A549 (cell line): ENCODE measurements around the gene SEMA4D. TPM values are rescaled to one million over a fixed set of nuclear protein-coding genes. Genes with fewer than 3 reads are reported as not detected.

Source experiments
- ATAC-seq, 2 experiments: fragments of 200-7000 bp in 1 of 2; fragments of >200 bp in 1 of 2; cut with Nextera tagmentation in 1 of 2; cut with Tn5 transposase in 1 of 2; 3 replicates each; pipeline versions ENCODE4 v1.8.0 to v1.9.1; 2018 to 2020; ENCODE audit warnings: mild to moderate bottlenecking in 1 of 2, moderate library complexity in 1 of 2
- CTCF ChIA-PET: fragments of 300-600 bp; sonication (Branson Sonifier 250); formaldehyde crosslinking; extraction: SDS; loops from one replicate; lab custom pipeline; 2021; ENCODE audit warnings: antibody characterized with exemption, inconsistent platforms; lab: Yijun Ruan, JAX
- POLR2A ChIA-PET: fragments of 350-600 bp; formaldehyde crosslinking; extraction: SDS; loops from one replicate; lab custom pipeline; 2021; ENCODE audit warnings: antibody characterized with exemption, inconsistent platforms; lab: Yijun Ruan, JAX
- DNase-seq, 2 experiments: peaks; one replicate each; pipeline versions ENCODE4 v3.0.0 to v3.0.0-alpha.2; 2011 to 2016; ENCODE audit warnings: low read depth in 1 of 2, low spot score in 1 of 2
- FAIRE-seq: peaks from 2 replicates; lab custom pipeline; 2011; peaks lifted over from hg19 to GRCh38; lab: Jason Lieb, UNC
- H3K27ac ChIP-seq, 2 experiments: fragments of >200 bp; sonication (Bioruptor Twin); formaldehyde crosslinking; 3 replicates each; pipeline ENCODE4 v1.5.1; 2016 to 2017
- H3K4me1 ChIP-seq: fragments of >200 bp; sonication (Bioruptor Twin); formaldehyde crosslinking; 3 replicates; pipeline ENCODE4 v1.6.1; 2016
- H3K4me2 ChIP-seq: fragments of >200 bp; sonication (Bioruptor Twin); formaldehyde crosslinking; 3 replicates; pipeline ENCODE4 v1.6.1; 2016
- H3K4me3 ChIP-seq: fragments of >200 bp; sonication (Bioruptor Twin); formaldehyde crosslinking; 3 replicates; pipeline ENCODE4 v1.5.1; 2016
- H3K9me3 ChIP-seq: fragments of >200 bp; sonication (Bioruptor Twin); formaldehyde crosslinking; 3 replicates; pipeline ENCODE4 v1.6.1; 2016
- BCL3 ChIP-seq: fragments of >200 bp; sonication (Bioruptor Twin); formaldehyde crosslinking; IDR thresholded peaks from 3 replicates; pipeline ENCODE4 v1.6.1; 2016
- BHLHE40 ChIP-seq: IDR thresholded peaks from 2 replicates; pipeline ENCODE4 v1.6.1; 2012; ENCODE audit warnings: low read depth, low read length, inconsistent platforms
- CBX8 ChIP-seq: fragments of 200-600 bp; sonication (generic); IDR thresholded peaks from 2 replicates; pipeline ENCODE4 v1.6.1; 2016
- CHD4 ChIP-seq: fragments of 200-600 bp; sonication (generic); IDR thresholded peaks from 2 replicates; pipeline ENCODE4 v1.6.1; 2016; ENCODE audit warnings: antibody characterized with exemption, mild to moderate bottlenecking, borderline replicate concordance
- EHF ChIP-seq: fragments of 250-450 bp; sonication (Bioruptor Pico); IDR thresholded peaks from 2 replicates; pipeline ENCODE4 v1.5.0; 2020; ENCODE audit warnings: mild to moderate bottlenecking
- FOSL2 ChIP-seq, 2 experiments: fragments of 450-650 bp in 1 of 2; fragments of >200 bp in 1 of 2; sonication (Bioruptor Twin) in 1 of 2; formaldehyde crosslinking; IDR thresholded peaks; 2 replicates each; pipeline versions ENCODE4 v1.5.0 to v1.6.1; 2016 to 2020; ENCODE audit warnings: mild to moderate bottlenecking in 1 of 2, moderate library complexity in 1 of 2
- HDAC2 ChIP-seq: fragments of 200-600 bp; sonication (generic); IDR thresholded peaks from 2 replicates; pipeline ENCODE4 v1.6.1; 2016
- HES2 ChIP-seq: fragments of >200 bp; sonication (Bioruptor Twin); formaldehyde crosslinking; IDR thresholded peaks from 2 replicates; pipeline ENCODE4 v1.6.1; 2016
- HOXA7 ChIP-seq: fragments of 250-450 bp; sonication (Bioruptor Pico); IDR thresholded peaks from 2 replicates; pipeline ENCODE4 v1.5.0; 2020; ENCODE audit warnings: mild to moderate bottlenecking, moderate library complexity
- MAZ ChIP-seq: fragments of 150-350 bp; IDR thresholded peaks from 2 replicates; pipeline ENCODE4 v1.6.1; 2014; ENCODE audit warnings: antibody characterized with exemption, low read depth, low read length, borderline replicate concordance
- MYC ChIP-seq: IDR thresholded peaks from 2 replicates; pipeline ENCODE4 v1.6.1; 2012; ENCODE audit warnings: mild to moderate bottlenecking, inconsistent platforms, low read length, improper control_type of control experiment, borderline replicate concordance
- NPAS2 ChIP-seq: fragments of 250-450 bp; sonication (Bioruptor Pico); IDR thresholded peaks from 2 replicates; pipeline ENCODE4 v1.8.0; 2022; ENCODE audit warnings: mild to moderate bottlenecking, moderate library complexity, borderline replicate concordance
- PHF8 ChIP-seq: fragments of 200-600 bp; sonication (generic); IDR thresholded peaks from 2 replicates; pipeline ENCODE4 v1.6.1; 2016; ENCODE audit warnings: low read depth, mild to moderate bottlenecking, antibody characterized with exemption, moderate library complexity, borderline replicate concordance
- POLR2A ChIP-seq: IDR thresholded peaks from 2 replicates; pipeline ENCODE4 v1.6.1; 2012; ENCODE audit warnings: mild to moderate bottlenecking, low read length
- POLR2AphosphoS2 ChIP-seq: conservative IDR thresholded peaks from 2 replicates; pipeline ENCODE4 v1.6.1; 2012; ENCODE audit warnings: low read length, improper control_type of control experiment, inconsistent platforms
- RARB ChIP-seq: fragments of 250-450 bp; sonication (Bioruptor Pico); IDR thresholded peaks from 2 replicates; pipeline ENCODE4 v1.8.0; 2021; ENCODE audit warnings: mild to moderate bottlenecking, moderate library complexity
- RCOR1 ChIP-seq: fragments of 150-350 bp; IDR thresholded peaks from 2 replicates; pipeline ENCODE4 v1.6.1; 2014; ENCODE audit warnings: antibody characterized with exemption, low read length, low read depth
- SMC3 ChIP-seq: fragments of >200 bp; sonication (Bioruptor Twin); formaldehyde crosslinking; IDR thresholded peaks from 3 replicates; pipeline ENCODE4 v1.6.1; 2018; ENCODE audit warnings: inconsistent platforms
- ZC3H11A ChIP-seq: fragments of 450-650 bp; IDR thresholded peaks from 2 replicates; pipeline ENCODE4 v1.6.1; 2014; ENCODE audit warnings: antibody characterized with exemption, mild to moderate bottlenecking
- ZSCAN20 ChIP-seq: fragments of 250-450 bp; sonication (Bioruptor Pico); IDR thresholded peaks from 2 replicates; pipeline ENCODE4 v1.8.0; 2022; ENCODE audit warnings: mild to moderate bottlenecking, moderate library complexity
- WGBS: methylation state at CpG from one replicate; pipeline ENCODE4 v1.1.6; 2017; ENCODE audit errors: missing lambda C conversion rate; 5-methylcytosine and 5-hydroxymethylcytosine counted together
- polyA minus RNA-seq: library from RNA; depleted of rRNA, polyadenylated mRNA; stranded (reverse); fragments of >200 nt; gene quantifications from 2 replicates; pipeline ENCODE4 v1.2.3, GENCODE V29; 2011; rRNA and poly(A)+ RNA removed
- polyA plus RNA-seq, 4 experiments: library from polyadenylated mRNA; depleted of rRNA in 3 of 4; stranded (reverse); fragments of >200 nt; fragmentation: RNase III in 1 of 4; extraction: RNeasy Plus Mini Kit Qiagen cat#74134 plus additional on column Dnase treatment in 1 of 4; gene quantifications; 2 replicates in 3 of 4; 3 replicates in 1 of 4; pipeline ENCODE4 v1.2.3, GENCODE V29; 2011 to 2017
- TF ChIP-seq, protein P1 (sequence below): IDR thresholded peaks from 2 replicates; pipeline ENCODE4 v1.6.1; 2012
- TF ChIP-seq, protein P2 (sequence below): fragments of 250-450 bp; sonication (Bioruptor Pico); IDR thresholded peaks from 2 replicates; pipeline ENCODE4 v1.5.0; 2021; ENCODE audit warnings: mild to moderate bottlenecking, moderate library complexity, borderline replicate concordance
- TF ChIP-seq, protein P3 (sequence below): fragments of >200 bp; sonication (Bioruptor Twin); formaldehyde crosslinking; IDR thresholded peaks from 3 replicates; pipeline ENCODE4 v1.5.1; 2016

SEMA4D gene, protein sequence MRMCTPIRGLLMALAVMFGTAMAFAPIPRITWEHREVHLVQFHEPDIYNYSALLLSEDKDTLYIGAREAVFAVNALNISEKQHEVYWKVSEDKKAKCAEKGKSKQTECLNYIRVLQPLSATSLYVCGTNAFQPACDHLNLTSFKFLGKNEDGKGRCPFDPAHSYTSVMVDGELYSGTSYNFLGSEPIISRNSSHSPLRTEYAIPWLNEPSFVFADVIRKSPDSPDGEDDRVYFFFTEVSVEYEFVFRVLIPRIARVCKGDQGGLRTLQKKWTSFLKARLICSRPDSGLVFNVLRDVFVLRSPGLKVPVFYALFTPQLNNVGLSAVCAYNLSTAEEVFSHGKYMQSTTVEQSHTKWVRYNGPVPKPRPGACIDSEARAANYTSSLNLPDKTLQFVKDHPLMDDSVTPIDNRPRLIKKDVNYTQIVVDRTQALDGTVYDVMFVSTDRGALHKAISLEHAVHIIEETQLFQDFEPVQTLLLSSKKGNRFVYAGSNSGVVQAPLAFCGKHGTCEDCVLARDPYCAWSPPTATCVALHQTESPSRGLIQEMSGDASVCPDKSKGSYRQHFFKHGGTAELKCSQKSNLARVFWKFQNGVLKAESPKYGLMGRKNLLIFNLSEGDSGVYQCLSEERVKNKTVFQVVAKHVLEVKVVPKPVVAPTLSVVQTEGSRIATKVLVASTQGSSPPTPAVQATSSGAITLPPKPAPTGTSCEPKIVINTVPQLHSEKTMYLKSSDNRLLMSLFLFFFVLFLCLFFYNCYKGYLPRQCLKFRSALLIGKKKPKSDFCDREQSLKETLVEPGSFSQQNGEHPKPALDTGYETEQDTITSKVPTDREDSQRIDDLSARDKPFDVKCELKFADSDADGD
- polyA plus RNA-seq (2011; rRNA removed): 5.3 and 6.1 TPM in 2 replicates
- 5.6 and 7.2 TPM in 2 replicates for polyA plus RNA-seq (2012; cell fraction: cytosol; rRNA removed)
- 26.1 and 26.9 TPM in 2 replicates for polyA plus RNA-seq (2012; cell fraction: nucleus; rRNA removed)
- polyA plus RNA-seq (2017; fragmentation: RNase III; extraction: RNeasy Plus Mini Kit Qiagen cat#74134 plus additional on column Dnase treatment): 4.5 to 7.2 TPM (median 5.8 TPM) in 3 replicates
- 6.7 and 9.8 TPM in 2 replicates for polyA minus RNA-seq

- DNase-seq (peak; percentile 44 to 70), FAIRE-seq (no peak), ATAC-seq (peak; percentile 76 to 84)
- POLR2A ChIA-PET: no interaction called here
- WGBS: 17% methylated on average over 26 of the region's 42 CpGs
- peak within 1 kb of the TSS; percentile 85 to 87 for H3K27ac ChIP-seq
- CTCF ChIA-PET: no interaction called here
- H3K4me2 ChIP-seq: peak within 1 kb of the TSS; percentile 93
- peaks cover 10% of the 10 kb centered on the region for H3K4me1 ChIP-seq
- H3K9me3 ChIP-seq: no peaks in the 10 kb centered on the region
- TF ChIP-seq BHLHE40 (no peak), POLR2A (0 out of 2 replicates have a peak, but pooled peaks have one; percentile 14), PHF8 (no peak), MYC (no peak)
- TF ChIP-seq, protein P1, sequence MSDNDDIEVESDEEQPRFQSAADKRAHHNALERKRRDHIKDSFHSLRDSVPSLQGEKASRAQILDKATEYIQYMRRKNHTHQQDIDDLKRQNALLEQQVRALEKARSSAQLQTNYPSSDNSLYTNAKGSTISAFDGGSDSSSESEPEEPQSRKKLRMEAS: 0 out of 2 replicates have a peak, but pooled peaks have one; percentile 17
- H3K4me3 ChIP-seq: peak within 1 kb of the TSS; percentile 97
Observed at GRCh38 chr9:89497978-89498851, at the start of gene SEMA4D. Gene SEMA4D, minus strand, starts transcription at chr9:89498113. Its CDS starts 92,657 bp downstream, at chr9:89405456.

DNA sequence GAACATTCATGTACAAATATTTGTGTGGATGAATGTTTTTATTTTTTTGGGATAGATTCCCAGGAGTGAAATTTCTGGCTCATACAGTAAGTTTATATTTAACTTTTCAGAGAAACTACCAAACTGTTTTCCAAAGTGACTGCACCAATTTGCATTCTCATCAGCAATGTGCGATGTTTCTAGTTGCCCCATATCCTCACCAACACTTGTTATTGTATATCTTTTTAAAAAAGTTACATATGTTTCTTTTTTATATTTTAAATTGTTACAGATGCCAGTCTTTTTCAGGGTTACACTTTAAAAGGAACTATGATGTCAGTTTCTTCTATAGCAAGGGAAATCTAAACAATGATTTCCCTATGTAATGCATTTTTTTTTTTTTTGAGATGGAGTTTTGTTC lies 49.1 kb upstream of the SEMA4D start:
- Histone ChIP-seq H3K4me1 (no peaks in the 10 kb centered on the region), H3K4me3 (no peak overlapping the region), H3K9me3 (peaks cover 25% of the 10 kb centered on the region), H3K4me2 (no peak overlapping the region), H3K27ac (no peak overlapping the region)
- no peak for TF ChIP-seq EHF (CRISPR knock-in tag)
- TF ChIP-seq CBX8: no peak
- no peak for TF ChIP-seq ZC3H11A
- TF ChIP-seq HDAC2: no peak
- TF ChIP-seq, protein P2, sequence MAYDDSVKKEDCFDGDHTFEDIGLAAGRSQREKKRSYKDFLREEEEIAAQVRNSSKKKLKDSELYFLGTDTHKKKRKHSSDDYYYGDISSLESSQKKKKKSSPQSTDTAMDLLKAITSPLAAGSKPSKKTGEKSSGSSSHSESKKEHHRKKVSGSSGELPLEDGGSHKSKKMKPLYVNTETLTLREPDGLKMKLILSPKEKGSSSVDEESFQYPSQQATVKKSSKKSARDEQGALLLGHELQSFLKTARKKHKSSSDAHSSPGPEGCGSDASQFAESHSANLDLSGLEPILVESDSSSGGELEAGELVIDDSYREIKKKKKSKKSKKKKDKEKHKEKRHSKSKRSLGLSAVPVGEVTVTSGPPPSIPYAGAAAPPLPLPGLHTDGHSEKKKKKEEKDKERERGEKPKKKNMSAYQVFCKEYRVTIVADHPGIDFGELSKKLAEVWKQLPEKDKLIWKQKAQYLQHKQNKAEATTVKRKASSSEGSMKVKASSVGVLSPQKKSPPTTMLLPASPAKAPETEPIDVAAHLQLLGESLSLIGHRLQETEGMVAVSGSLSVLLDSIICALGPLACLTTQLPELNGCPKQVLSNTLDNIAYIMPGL (CRISPR knock-in tag): no peak
- TF ChIP-seq, protein P3, sequence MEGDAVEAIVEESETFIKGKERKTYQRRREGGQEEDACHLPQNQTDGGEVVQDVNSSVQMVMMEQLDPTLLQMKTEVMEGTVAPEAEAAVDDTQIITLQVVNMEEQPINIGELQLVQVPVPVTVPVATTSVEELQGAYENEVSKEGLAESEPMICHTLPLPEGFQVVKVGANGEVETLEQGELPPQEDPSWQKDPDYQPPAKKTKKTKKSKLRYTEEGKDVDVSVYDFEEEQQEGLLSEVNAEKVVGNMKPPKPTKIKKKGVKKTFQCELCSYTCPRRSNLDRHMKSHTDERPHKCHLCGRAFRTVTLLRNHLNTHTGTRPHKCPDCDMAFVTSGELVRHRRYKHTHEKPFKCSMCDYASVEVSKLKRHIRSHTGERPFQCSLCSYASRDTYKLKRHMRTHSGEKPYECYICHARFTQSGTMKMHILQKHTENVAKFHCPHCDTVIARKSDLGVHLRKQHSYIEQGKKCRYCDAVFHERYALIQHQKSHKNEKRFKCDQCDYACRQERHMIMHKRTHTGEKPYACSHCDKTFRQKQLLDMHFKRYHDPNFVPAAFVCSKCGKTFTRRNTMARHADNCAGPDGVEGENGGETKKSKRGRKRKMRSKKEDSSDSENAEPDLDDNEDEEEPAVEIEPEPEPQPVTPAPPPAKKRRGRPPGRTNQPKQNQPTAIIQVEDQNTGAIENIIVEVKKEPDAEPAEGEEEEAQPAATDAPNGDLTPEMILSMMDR: no peak
- no peak for TF ChIP-seq RARB
- no peak for DNase-seq
- ChIA-PET CTCF (no interaction called here), POLR2A (no interaction called here)
- WGBS: 96% methylated on average over 1 of the region's 1 CpG
- FAIRE-seq: no peak
- no peak for ATAC-seq

- DNase-seq (no peak), ATAC-seq (no peak), FAIRE-seq (no peak)
- CTCF ChIA-PET: interaction anchor here (1.0 to 1.2 kb wide), 2 partner anchors 12 to 16 kb away, joined by 3 to 4 read pairs; no protein-coding TSS in a partner anchor
- H3K9me3 ChIP-seq: peaks cover 25% of the 10 kb centered on the region
- H3K4me2 ChIP-seq: no peak overlapping the region
- POLR2A ChIA-PET: no interaction called here
- TF ChIP-seq POLR2AphosphoS2 (no peak), CHD4 (no peak), ZSCAN20 (CRISPR knock-in tag) (no peak), FOSL2 (IDR thresholded peaks at IDR 0.05) (no peak), FOSL2 (CRISPR knock-in tag; IDR thresholded peaks at IDR 0.05) (no peak), BCL3 (no peak), MAZ (no peak), HOXA7 (no peak), SMC3 (no peak), NPAS2 (CRISPR knock-in tag) (no peak), HES2 (no peak), RCOR1 (no peak)
- 38% methylated on average over 5 of the region's 5 CpGs for WGBS
- no peak overlapping the region for H3K27ac ChIP-seq
- H3K4me1 ChIP-seq: no peaks in the 10 kb centered on the region
- H3K4me3 ChIP-seq: no peak overlapping the region
Observed at GRCh38 chr9:89544279-89544661, 46.4 kb upstream of the SEMA4D start.
